ENCODE data around the gene KCTD17. TPM values are rescaled to one million over a fixed set of nuclear protein-coding genes. Genes with fewer than 3 reads are reported as not detected.

The KCTD17 gene
- polyA plus RNA-seq, 6 donors from 2014 or later, result 6.7 to 15.6 (median 9.5) TPM

DNA sequence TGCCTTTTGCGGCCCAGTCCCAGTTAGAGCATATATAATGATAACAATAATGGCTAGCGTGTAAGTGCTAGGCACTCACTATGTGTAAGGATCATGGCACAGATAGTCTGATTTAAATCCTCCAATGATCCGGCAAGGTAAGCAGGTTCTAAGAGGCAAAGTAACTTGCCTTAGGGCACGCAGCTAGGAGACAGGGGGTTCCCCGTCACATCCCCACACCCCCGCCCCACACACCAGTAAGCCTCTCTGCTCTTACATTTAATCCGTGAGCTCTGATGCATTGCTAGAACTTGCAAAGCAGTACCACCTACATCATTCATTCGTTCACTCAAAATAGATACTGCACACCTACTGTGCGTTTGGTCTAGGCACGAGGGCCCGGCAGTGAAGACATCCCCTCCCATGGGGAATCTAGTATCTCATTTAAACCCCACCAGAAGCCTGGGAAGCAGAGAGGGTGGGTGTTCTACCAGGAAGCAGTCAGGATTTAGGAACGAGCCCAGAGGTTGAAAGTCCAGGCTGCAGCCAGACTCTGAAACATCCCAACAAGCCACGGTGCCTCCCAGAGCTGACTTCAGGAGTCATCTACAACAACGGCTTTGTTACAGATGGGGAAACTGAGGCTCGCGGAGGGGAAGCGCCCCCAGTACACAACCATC lies 37.3 kb downstream of the KCTD17 start:
- ATAC-seq (ENCODE audit: low read depth in 2 of 2), result no peak
- H3K9me3 Mint-ChIP-seq, result no peaks in the 10 kb centered on the region
- H3K27ac Mint-ChIP-seq, result no peak overlapping the region
- H3K36me3 Mint-ChIP-seq, result no peaks in the 10 kb centered on the region
- no peaks in the 10 kb centered on the region for H3K4me1 Mint-ChIP-seq
- H3K4me3 Mint-ChIP-seq, result no peak overlapping the region
- no peak for DNase-seq
- H3K27me3 Mint-ChIP-seq, result peaks cover 5 to 36% (median 30%) of the 10 kb centered on the region in 3 donors

DNA sequence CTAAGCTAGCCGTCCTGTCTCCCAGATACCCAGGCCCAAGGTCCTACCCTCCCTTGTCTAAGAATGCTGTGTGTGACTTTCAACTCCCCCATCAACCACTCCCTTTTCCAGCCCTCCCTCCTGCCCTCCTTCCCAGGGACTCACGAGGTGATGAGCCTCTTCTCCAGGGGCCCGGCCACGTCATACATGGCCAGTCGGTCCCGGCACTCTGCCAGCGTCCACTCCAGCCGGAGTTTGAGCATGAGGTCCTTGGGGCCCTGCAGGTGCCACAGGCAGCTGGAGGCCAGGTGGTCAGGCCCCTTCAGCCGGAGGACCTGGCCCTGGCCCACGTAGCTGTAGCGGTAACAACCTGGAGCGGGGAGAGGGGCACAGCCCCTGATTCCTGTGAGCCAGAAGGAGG lies 37.9 kb downstream of the KCTD17 start:
- Mint-ChIP-seq H3K27me3 (peaks cover 11 to 34% (median 32%) of the 10 kb centered on the region in 3 donors), H3K4me1 (no peaks in the 10 kb centered on the region), H3K9me3 (no peaks in the 10 kb centered on the region), H3K27ac (no peak overlapping the region), H3K36me3 (no peaks in the 10 kb centered on the region), H3K4me3 (no peak overlapping the region)
- ATAC-seq (ENCODE audit: low read depth in 2 of 2) (no peak), DNase-seq (no peak)

DNA sequence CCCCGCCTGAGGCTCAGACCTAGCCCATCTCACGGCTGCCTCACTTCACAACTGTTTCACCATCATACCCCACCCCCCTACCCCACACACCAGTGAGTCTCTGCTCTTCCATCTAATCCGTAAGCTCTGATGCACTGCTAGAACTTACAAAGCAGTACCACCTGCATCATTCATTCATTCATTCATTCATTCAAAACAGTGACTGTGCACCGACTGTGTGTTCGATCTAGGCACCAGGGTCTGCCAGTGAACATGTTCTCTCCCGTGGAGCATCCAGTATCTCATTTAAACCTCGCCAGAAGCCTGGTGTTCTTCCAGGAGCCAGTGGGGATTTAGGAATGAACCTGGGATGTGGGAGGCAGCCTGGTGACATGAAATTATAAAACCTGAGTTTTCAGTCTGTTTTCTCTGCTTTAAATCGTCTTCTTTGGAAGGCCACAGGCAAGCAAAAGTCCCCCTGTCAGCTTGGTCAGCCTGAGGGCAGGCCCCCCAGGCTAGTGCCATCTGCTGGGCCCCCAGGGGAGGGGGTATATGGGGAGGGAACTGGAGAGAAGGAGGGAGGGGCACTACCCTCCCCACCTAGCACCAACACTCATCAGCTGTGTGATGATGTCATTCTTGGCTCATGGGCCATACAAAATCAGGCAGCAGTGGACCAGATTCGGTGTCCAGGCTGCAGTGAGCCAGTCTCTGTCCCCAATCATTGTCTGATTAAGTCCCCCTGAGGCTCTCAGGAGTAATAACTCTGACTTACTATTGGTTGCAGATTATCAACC lies 39.6 kb downstream of the KCTD17 start:
- H3K4me1 Mint-ChIP-seq, result no peaks in the 10 kb centered on the region
- H3K27ac Mint-ChIP-seq, result no peak overlapping the region
- no peak for ATAC-seq (ENCODE audit: low read depth in 2 of 2)

DNA sequence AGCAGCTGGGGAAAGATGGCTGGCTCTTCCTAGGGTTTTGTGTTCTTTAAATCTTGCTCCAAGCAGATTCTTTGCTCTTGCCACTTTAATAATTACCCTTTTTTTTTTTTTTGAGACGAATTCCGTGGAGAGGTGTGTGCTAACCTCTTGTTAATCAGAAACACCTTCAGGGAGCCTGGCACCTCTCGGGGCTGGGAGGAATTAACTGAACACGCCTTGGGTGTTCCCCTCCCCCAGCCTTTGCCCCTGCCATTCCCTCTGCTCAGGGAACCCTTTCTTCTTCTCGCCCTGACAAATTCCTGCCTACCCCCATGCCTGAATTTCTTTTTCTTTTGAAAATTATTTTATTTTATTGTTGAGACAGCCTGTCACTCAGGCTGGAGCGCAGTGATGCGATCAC lies 40.5 kb downstream of the KCTD17 start:
- ATAC-seq (ENCODE audit: low read depth in 2 of 2) (no peak), DNase-seq (no peak)
- no peaks in the 10 kb centered on the region for H3K36me3 Mint-ChIP-seq
- H3K4me1 Mint-ChIP-seq, result no peaks in the 10 kb centered on the region
- H3K27me3 Mint-ChIP-seq, result peaks cover 25 to 42% (median 38%) of the 10 kb centered on the region in 3 donors
- no peaks in the 10 kb centered on the region for H3K9me3 Mint-ChIP-seq
- H3K4me3 Mint-ChIP-seq, result no peak overlapping the region
- no peak overlapping the region for H3K27ac Mint-ChIP-seq

More for the DNA sequence above, 39.6 kb downstream of the KCTD17 start:
- H3K9me3 Mint-ChIP-seq, result no peaks in the 10 kb centered on the region
- H3K4me3 Mint-ChIP-seq, result no peak overlapping the region
- no peaks in the 10 kb centered on the region for H3K36me3 Mint-ChIP-seq
- H3K27me3 Mint-ChIP-seq, result peaks cover 22 to 34% (median 30%) of the 10 kb centered on the region in 3 donors
- no peak for DNase-seq

DNA sequence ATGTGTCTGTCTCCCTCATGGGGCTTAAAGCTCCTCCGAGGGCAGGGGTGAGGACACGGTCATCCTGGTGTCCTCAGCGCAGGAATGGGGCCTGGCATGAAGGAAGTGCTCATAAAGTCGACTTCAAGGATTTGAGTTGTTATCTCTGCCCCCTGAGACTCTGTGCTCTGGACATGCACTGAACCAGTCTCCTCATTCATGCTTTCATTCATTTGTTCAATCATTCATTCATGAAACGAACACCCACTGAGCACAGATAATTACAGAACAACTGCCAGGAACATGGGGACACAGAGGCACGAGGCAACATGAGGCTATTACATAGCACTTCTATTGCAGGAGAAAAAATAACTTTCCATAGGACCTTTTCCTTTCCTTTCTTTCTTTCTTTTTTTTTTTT lies 41.5 kb downstream of the KCTD17 start:
- H3K27me3 Mint-ChIP-seq, result peaks cover 25 to 47% (median 34%) of the 10 kb centered on the region in 3 donors
- DNase-seq, result no peak
- H3K4me3 Mint-ChIP-seq, result no peak overlapping the region
- no peaks in the 10 kb centered on the region for H3K4me1 Mint-ChIP-seq
- ATAC-seq (ENCODE audit: low read depth in 2 of 2), result no peak
- no peaks in the 10 kb centered on the region for H3K9me3 Mint-ChIP-seq
- no peaks in the 10 kb centered on the region for H3K36me3 Mint-ChIP-seq
- no peak overlapping the region for H3K27ac Mint-ChIP-seq

DNA sequence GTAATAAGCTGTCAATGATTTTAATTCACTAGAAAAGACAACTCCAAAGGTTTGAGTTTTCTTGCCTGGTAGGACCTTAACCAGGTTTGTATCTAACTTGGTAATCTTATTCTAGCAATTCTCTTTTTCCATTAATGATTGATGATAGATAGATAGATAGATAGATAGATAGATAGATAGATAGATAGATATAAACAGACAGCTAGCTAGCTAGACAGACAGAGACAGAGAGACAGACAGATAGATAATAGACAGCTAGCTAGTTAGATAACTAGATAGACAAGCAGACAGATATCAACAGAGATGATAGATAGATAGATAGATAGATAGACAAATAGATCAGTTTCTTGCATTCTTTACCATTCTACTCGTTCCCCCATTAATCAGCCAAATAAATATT lies 42.7 kb downstream of the KCTD17 start:
- ATAC-seq (ENCODE audit: low read depth in 2 of 2) (no peak), DNase-seq (no peak)
- H3K9me3 Mint-ChIP-seq, result no peaks in the 10 kb centered on the region
- no peak overlapping the region for H3K4me3 Mint-ChIP-seq
- H3K27ac Mint-ChIP-seq, result no peak overlapping the region
- peaks cover 0 to 7% (median 0%) of the 10 kb centered on the region in 3 donors for H3K4me1 Mint-ChIP-seq
- peaks cover 25 to 49% (median 40%) of the 10 kb centered on the region in 3 donors for H3K27me3 Mint-ChIP-seq
- H3K36me3 Mint-ChIP-seq, result no peaks in the 10 kb centered on the region

DNA sequence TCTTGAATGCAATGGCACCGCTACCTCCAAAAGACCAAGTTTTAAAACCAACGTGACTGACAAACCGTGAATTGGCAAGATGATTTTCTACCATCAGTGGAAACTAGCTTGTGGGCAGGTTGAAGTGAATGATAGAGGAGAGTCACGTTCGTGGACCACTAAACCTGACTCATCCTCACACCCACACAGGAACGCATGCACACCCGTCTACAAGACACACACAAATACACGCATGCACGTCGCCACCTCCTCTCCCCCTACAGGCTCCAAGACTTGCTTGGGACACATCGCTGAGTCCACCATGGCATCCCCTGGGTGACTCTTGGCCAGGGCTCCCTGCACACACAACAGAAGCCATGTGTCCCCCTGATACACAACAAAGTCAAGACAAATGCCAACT lies 43.6 kb downstream of the KCTD17 start:
- H3K4me3 Mint-ChIP-seq, result no peak overlapping the region
- H3K36me3 Mint-ChIP-seq, result no peaks in the 10 kb centered on the region
- H3K4me1 Mint-ChIP-seq, result peaks cover 0 to 7% (median 0%) of the 10 kb centered on the region in 3 donors
- H3K27ac Mint-ChIP-seq, result peak overlapping the region in 1 of 6 donors; percentile 44
- H3K27me3 Mint-ChIP-seq, result peaks cover 30 to 54% (median 44%) of the 10 kb centered on the region in 3 donors
- DNase-seq, result no peak
- ATAC-seq (ENCODE audit: low read depth in 2 of 2), result no peak
- H3K9me3 Mint-ChIP-seq, result no peaks in the 10 kb centered on the region

DNA sequence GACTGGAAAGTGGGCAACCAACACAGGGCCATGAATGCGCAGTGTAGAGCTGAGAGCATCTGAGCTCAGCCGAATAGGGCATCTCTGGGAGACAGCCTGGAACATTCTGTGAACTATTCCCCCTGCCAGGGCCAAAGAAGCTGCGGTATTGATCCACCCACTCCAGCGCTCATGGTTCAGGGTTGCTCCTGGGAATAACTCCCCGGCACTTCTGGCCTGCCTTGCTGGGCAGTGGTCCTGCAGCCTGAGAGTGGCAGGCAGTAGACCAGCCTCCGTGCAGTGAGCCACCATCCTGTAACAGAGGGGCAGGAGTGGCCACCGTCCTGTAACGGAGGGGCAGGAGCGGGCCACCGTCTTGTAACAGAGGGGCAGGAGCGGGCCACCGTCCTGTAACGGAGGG lies 45.8 kb downstream of the KCTD17 start:
- peaks cover 0 to 7% (median 4%) of the 10 kb centered on the region in 3 donors for H3K4me1 Mint-ChIP-seq
- peaks cover 33 to 65% (median 52%) of the 10 kb centered on the region in 3 donors for H3K27me3 Mint-ChIP-seq
- peak overlapping the region in 1 of 6 donors; percentile 81 for H3K27ac Mint-ChIP-seq
- no peaks in the 10 kb centered on the region for H3K36me3 Mint-ChIP-seq
- DNase-seq (no peak), ATAC-seq (ENCODE audit: low read depth in 2 of 2) (no peak)
- no peak overlapping the region for H3K4me3 Mint-ChIP-seq
- H3K9me3 Mint-ChIP-seq, result no peaks in the 10 kb centered on the region

DNA sequence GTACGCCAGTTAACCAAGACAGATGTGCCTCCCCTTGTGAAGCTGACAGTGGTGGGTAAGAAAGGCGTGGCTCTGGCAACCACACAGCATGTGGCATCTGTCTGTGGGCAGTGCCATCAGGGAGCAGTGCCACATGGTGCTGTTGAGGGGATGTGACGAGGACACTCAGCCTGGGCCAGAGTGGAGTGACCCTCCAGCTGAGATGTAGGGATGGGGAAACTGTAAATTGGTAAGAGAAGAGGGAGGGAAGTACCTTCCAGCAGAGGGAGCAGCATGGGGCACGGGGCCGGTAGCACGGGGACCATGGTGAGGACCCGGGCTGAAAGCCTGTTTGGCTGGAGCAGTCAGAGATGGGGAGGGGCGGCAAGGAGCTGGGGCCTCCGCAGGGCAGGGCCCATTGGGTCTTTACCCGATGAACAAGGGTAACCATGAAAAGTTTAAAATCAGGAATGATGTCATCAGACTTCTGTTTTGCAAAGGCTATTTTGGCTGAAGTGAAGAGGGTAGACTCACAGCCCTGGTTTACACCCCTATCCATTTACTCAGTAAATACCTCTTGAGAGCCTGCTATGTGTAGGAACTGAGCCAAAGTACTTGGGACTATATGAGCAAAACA lies 47.5 kb downstream of the KCTD17 start:
- H3K4me1 Mint-ChIP-seq, result peaks cover 0 to 7% (median 4%) of the 10 kb centered on the region in 3 donors
- ATAC-seq (ENCODE audit: low read depth in 2 of 2) (no peak), DNase-seq (no peak)
- no peaks in the 10 kb centered on the region for H3K36me3 Mint-ChIP-seq
- no peak overlapping the region for H3K27ac Mint-ChIP-seq
- no peak overlapping the region for H3K4me3 Mint-ChIP-seq
- no peaks in the 10 kb centered on the region for H3K9me3 Mint-ChIP-seq
- H3K27me3 Mint-ChIP-seq, result peaks cover 26 to 65% (median 57%) of the 10 kb centered on the region in 3 donors

DNA sequence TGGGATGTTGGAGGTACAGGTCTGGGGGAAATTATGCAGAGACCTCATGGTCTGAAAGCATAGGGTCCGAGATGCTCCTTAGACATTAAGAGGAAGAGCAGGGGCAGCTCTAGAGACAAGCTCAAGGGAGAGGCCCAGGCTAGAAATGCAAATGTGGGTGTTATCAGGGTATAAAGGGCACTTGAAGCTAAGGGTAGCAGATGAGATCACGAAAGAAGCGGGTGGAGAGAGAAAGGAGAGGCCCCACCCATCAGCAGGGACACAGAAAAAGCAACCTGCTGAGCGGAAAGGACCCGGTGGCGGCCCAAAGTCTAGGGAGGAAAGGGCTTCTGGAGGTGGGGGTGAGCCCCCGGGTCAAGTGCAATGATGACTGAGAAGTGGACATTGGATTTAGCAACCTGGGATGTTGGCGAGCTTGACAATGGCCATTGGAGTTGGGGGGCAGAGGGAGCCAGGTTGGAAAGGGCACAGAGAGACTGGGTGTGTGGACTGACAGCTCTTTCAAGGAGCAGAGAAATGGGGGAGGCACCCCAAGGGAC lies 49.1 kb downstream of the KCTD17 start:
- Mint-ChIP-seq H3K36me3 (no peaks in the 10 kb centered on the region), H3K27me3 (peaks cover 12 to 57% (median 45%) of the 10 kb centered on the region in 3 donors), H3K27ac (peak overlapping the region in 2 of 6 donors; percentile 61 to 72), H3K4me1 (peaks cover 0 to 7% (median 4%) of the 10 kb centered on the region in 3 donors), H3K9me3 (no peaks in the 10 kb centered on the region), H3K4me3 (no peak overlapping the region)
- ATAC-seq (ENCODE audit: low read depth in 2 of 2) (no peak), DNase-seq (no peak)

DNA sequence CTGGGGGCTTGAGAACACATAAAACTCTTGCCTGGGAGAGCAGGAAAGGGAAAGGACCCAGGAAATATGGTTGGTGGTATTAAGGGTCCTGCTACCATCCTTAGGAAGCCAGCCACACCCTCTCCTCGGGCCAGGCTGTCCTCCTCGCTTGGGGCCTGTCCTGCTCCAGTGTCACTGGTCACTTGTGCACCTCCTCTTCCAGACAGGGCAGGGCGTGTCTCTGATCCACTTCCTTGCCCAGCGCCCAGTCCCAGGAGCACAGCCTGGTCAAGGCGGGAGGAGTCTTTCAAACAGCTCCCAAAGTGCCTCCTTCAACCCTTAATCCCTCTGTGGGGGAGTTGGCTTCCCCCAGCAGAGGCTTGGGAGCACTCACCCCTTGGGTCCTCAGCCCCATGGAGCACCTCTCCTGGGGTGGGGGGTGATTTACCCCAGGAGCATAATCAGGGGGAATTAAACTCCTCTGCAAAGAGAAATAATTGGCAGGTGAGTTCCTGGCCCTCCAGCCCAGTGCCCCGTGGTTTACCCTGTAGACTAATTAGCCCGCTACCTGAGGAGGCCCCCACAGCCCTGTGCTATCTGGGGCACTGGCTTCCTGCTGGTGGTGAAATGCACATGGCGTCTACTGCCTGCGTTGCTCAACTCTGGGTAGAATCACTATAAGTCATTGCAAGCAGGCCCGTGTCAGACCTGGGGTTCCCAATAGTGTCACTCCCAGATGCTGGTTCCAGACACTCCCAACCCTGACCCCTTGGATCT lies 49.9 kb downstream of the KCTD17 start:
- no peaks in the 10 kb centered on the region for H3K9me3 Mint-ChIP-seq
- H3K36me3 Mint-ChIP-seq, result no peaks in the 10 kb centered on the region
- no peak for ATAC-seq (ENCODE audit: low read depth in 2 of 2)
- peaks cover 0 to 7% (median 4%) of the 10 kb centered on the region in 3 donors for H3K4me1 Mint-ChIP-seq
- peaks cover 8 to 50% (median 41%) of the 10 kb centered on the region in 3 donors for H3K27me3 Mint-ChIP-seq
- no peak for DNase-seq
- peak overlapping the region in 1 of 6 donors; percentile 44 for H3K27ac Mint-ChIP-seq
- H3K4me3 Mint-ChIP-seq, result no peak overlapping the region

DNA sequence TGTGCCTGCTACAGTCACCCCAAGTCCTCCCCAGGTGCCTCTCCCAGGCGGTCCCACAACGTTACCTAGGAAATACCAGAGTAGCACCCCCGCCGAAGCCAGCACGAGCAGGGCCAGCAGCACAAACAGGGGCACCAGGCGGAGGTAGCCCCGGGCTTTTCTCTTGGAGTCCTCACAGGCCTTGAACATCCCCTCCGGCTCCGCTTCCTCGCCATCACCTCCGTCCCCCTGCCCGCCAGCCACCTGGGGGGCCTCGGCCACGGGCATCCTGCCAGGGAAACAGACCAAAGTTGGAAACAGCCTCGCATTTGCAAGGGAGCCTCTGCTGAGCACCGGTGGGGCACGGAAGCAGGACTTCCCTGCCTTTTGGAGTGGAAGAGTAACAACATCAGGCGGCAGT lies 51.6 kb downstream of the KCTD17 start:
- no peaks in the 10 kb centered on the region for H3K9me3 Mint-ChIP-seq
- peaks cover 0 to 7% (median 4%) of the 10 kb centered on the region in 3 donors for H3K4me1 Mint-ChIP-seq
- ATAC-seq (ENCODE audit: low read depth in 2 of 2) (no peak), DNase-seq (no peak)
- no peak overlapping the region for H3K4me3 Mint-ChIP-seq
- H3K27me3 Mint-ChIP-seq, result peaks cover 8 to 52% (median 39%) of the 10 kb centered on the region in 3 donors
- no peaks in the 10 kb centered on the region for H3K36me3 Mint-ChIP-seq
- no peak overlapping the region for H3K27ac Mint-ChIP-seq

Measured in naive B cell (primary cell).